ENCODE data around the gene RNF145. TPM values are rescaled to one million over a fixed set of nuclear protein-coding genes. Genes with fewer than 3 reads are reported as not detected.

RNF145 gene
- total and polyA plus RNA-seq, 10 of the 15 experiments (the other 5 are each of a cell fraction or from before 2014, with no cell fraction given), result 9.7 to 58.1 (median 38.2) TPM

- H3K36me3 ChIP-seq (ENCODE audit: control insufficient read depth in 2 of 2, insufficient read depth in 2 of 2, low read length in 1 of 2), result peaks cover 0 to 18% of the 10 kb centered on the region in 2 experiments; a peak in 3 of 4 replicates
- RAD21 ChIA-PET (ENCODE audit: unreplicated experiment), result interaction anchor here (0.7 to 2.6 kb wide), 9 partner anchors 13 to 278 kb away, joined by 3 to 10 read pairs (median 3); no protein-coding TSS in a partner anchor
- peaks cover 12% of the 10 kb centered on the region for H3K4me1 ChIP-seq (ENCODE audit: control insufficient read depth, insufficient read depth, low read length)
- SMC1A ChIA-PET (ENCODE audit: uncharacterized antibody, unreplicated experiment), result interaction anchor here (0.7 to 3.3 kb wide), 8 partner anchors 11 to 230 kb away, joined by 3 to 21 read pairs (median 4); no protein-coding TSS in a partner anchor
- in situ Hi-C loops (cut with MboI), result no loop called here
- H3K9ac ChIP-seq (ENCODE audit: control insufficient read depth, insufficient read depth, low read length), result no peak overlapping the region
- H3K79me2 ChIP-seq (ENCODE audit: control insufficient read depth, insufficient read depth, low read length), result peaks cover 33% of the 10 kb centered on the region
- intact Hi-C loops (cut with micrococcal nuclease; ENCODE audit: unreplicated experiment), result no loop called here
- WGBS (ENCODE audit: insufficient coverage, insufficient replicate concordance, low lambda C conversion rate, missing lambda C conversion rate), result 0% methylated on average over 2 of the region's 2 CpGs
- no TSS peak for BruUV-seq (replicated peaks)
- DNase-seq (ENCODE audit: low read depth, low spot score) (peak; percentile 51), FAIRE-seq (peak; percentile 61), ATAC-seq (peak; percentile 84)
- no peak overlapping the region for H3K4me2 ChIP-seq (ENCODE audit: control insufficient read depth, insufficient read depth)
- H3K9me3 ChIP-seq (replicated peaks; ENCODE audit: control insufficient read depth, insufficient read depth, low read length), result no peaks in the 10 kb centered on the region
- POLR2A ChIA-PET, result interaction anchor here (1.0 to 2.2 kb wide), 3 partner anchors 19 to 30 kb away, joined by 3 to 12 read pairs (median 11); no protein-coding TSS in a partner anchor
- CTCF ChIA-PET, result interaction anchor here (1.0 to 1.6 kb wide), 3 partner anchors 9 to 28 kb away, joined by 3 to 6 read pairs (median 4); no protein-coding TSS in a partner anchor
- no peak overlapping the region for H3K4me3 ChIP-seq
- H4K20me1 ChIP-seq (ENCODE audit: control insufficient read depth, insufficient read depth), result no peaks in the 10 kb centered on the region
- H2AFZ ChIP-seq (ENCODE audit: control insufficient read depth, low read depth, low read length), result no peak overlapping the region
- H3K27me3 ChIP-seq (replicated peaks in 1 of 2; ENCODE audit: control insufficient read depth in 2 of 2, insufficient read depth in 2 of 2, low read length in 1 of 2), result no peaks in the 10 kb centered on the region
- peak overlapping the region; percentile 81 for H3K27ac ChIP-seq (ENCODE audit: control insufficient read depth, insufficient read depth)
- TF ChIP-seq MLLT1 (IDR thresholded peaks at IDR 0.05), result no peak
- no peak for TF ChIP-seq NRF1 (conservative IDR thresholded peaks at IDR 0.05; ENCODE audit: low read depth, low read length)
- peak; percentile 91; the same call in 1 of the 2 replicates for TF ChIP-seq RELB (IDR thresholded peaks at IDR 0.05; ENCODE audit: low read depth)
- TF ChIP-seq CBX3 (IDR thresholded peaks at IDR 0.05; ENCODE audit: borderline replicate concordance, low read depth), result no peak
- no peak for TF ChIP-seq RCOR1 (conservative IDR thresholded peaks at IDR 0.05; ENCODE audit: low read depth, low read length)
- TF ChIP-seq EED (IDR thresholded peaks at IDR 0.05; ENCODE audit: low read depth), result peak; percentile 71
- TF ChIP-seq GATAD2B (conservative IDR thresholded peaks at IDR 0.05; ENCODE audit: low read depth), result no peak
- TF ChIP-seq ATF3 (IDR thresholded peaks at IDR 0.05; ENCODE audit: borderline replicate concordance, extremely low read depth, low read depth, low read length), result no peak
- 0 out of 2 replicates have a peak, but pooled peaks have one; percentile 14 for TF ChIP-seq RAD51 (IDR thresholded peaks at IDR 0.05)
- no peak for TF ChIP-seq NFYA (IDR thresholded peaks at IDR 0.05; ENCODE audit: borderline replicate concordance, low read depth, low read length)
- TF ChIP-seq HCFC1 (IDR thresholded peaks at IDR 0.05; ENCODE audit: low read length), result no peak
- no peak for TF ChIP-seq PKNOX1 (IDR thresholded peaks at IDR 0.05)
- TF ChIP-seq WRNIP1 (IDR thresholded peaks at IDR 0.05; ENCODE audit: borderline replicate concordance, low read depth, low read length), result no peak
- peak; percentile 68 for TF ChIP-seq IKZF1 (conservative IDR thresholded peaks at IDR 0.05)
- peak; percentile 66 for TF ChIP-seq ATF7 (IDR thresholded peaks at IDR 0.05; ENCODE audit: low read depth)
- TF ChIP-seq FOXM1 (IDR thresholded peaks at IDR 0.05; ENCODE audit: low read depth, low read length), result peak; percentile 57; the same call in 1 of the 2 replicates
- TF ChIP-seq ZNF274 (IDR thresholded peaks at IDR 0.05; ENCODE audit: insufficient read depth, insufficient read length), result no peak
- peak; percentile 47; the same call in 1 of the 2 replicates for TF ChIP-seq BCL11A (IDR thresholded peaks at IDR 0.05; ENCODE audit: low read depth, low read length)
Measured at GRCh38 chr5:159178978-159179377, 30.4 kb downstream of the RNF145 start.
